ENCODE measurements around the gene ATF6. TPM values are rescaled to one million over a fixed set of nuclear protein-coding genes. Genes with fewer than 3 reads are reported as not detected.

ATF6 gene
- polyA plus RNA-seq, 2 donors: 2.5 to 6.5 TPM

- H3K27ac ChIP-seq (ENCODE audit: low read depth in 2 of 2, low read length in 1 of 2): no peak overlapping the region
- no peaks in the 10 kb centered on the region for H3K4me1 ChIP-seq (ENCODE audit: control insufficient read depth in 2 of 2, insufficient read depth in 2 of 2, low read length in 1 of 2)
- H3K36me3 ChIP-seq (ENCODE audit: control insufficient read depth in 2 of 2, insufficient read depth in 2 of 2, low read length in 1 of 2): peaks cover 0 to 3% of the 10 kb centered on the region in 2 donors
- H3K4me3 ChIP-seq (ENCODE audit: low read depth in 1 of 2, low read length in 2 of 2): no peak overlapping the region
- H3K9me3 ChIP-seq (ENCODE audit: control insufficient read depth in 2 of 2, insufficient read depth in 1 of 2, low read depth in 1 of 2, low read length in 1 of 2): no peaks in the 10 kb centered on the region
- WGBS, 2 donors: 91 to 94% methylated on average over 1 of the region's 1 CpG
- no peaks in the 10 kb centered on the region for H3K27me3 ChIP-seq (ENCODE audit: control insufficient read depth in 1 of 2, insufficient read depth in 2 of 2, low read length in 2 of 2)
Measured at GRCh38 chr1:161935264-161935663, 169.1 kb downstream of the ATF6 start.

- 57 to 67% methylated on average over 2 of the region's 2 CpGs for WGBS, 2 donors
Measured at GRCh38 chr1:161936786-161937185, 170.7 kb downstream of the ATF6 start.

GRCh38 chr1:161940866-161941591 is 174.9 kb downstream of the ATF6 start:
- Histone ChIP-seq H3K27me3 (ENCODE audit: control insufficient read depth in 1 of 2, insufficient read depth in 2 of 2, low read length in 2 of 2) (no peaks in the 10 kb centered on the region), H3K9me3 (ENCODE audit: control insufficient read depth in 2 of 2, insufficient read depth in 1 of 2, low read depth in 1 of 2, low read length in 1 of 2) (no peaks in the 10 kb centered on the region), H3K36me3 (ENCODE audit: control insufficient read depth in 2 of 2, insufficient read depth in 2 of 2, low read length in 1 of 2) (peaks cover 0 to 3% of the 10 kb centered on the region in 2 donors), H3K4me3 (ENCODE audit: low read depth in 1 of 2, low read length in 2 of 2) (no peak overlapping the region), H3K27ac (ENCODE audit: low read depth in 2 of 2, low read length in 1 of 2) (no peak overlapping the region), H3K4me1 (ENCODE audit: control insufficient read depth in 2 of 2, insufficient read depth in 2 of 2, low read length in 1 of 2) (peaks cover 0 to 2% of the 10 kb centered on the region in 2 donors)
- 69 to 79% methylated on average over 3 of the region's 3 CpGs for WGBS, 2 donors

More at GRCh38 chr1:161936786-161937185, 170.7 kb downstream of the ATF6 start:
- Histone ChIP-seq H3K27me3 (ENCODE audit: control insufficient read depth in 1 of 2, insufficient read depth in 2 of 2, low read length in 2 of 2) (no peaks in the 10 kb centered on the region), H3K4me1 (ENCODE audit: control insufficient read depth in 2 of 2, insufficient read depth in 2 of 2, low read length in 1 of 2) (no peaks in the 10 kb centered on the region), H3K36me3 (ENCODE audit: control insufficient read depth in 2 of 2, insufficient read depth in 2 of 2, low read length in 1 of 2) (peaks cover 0 to 3% of the 10 kb centered on the region in 2 donors), H3K9me3 (ENCODE audit: control insufficient read depth in 2 of 2, insufficient read depth in 1 of 2, low read depth in 1 of 2, low read length in 1 of 2) (no peaks in the 10 kb centered on the region), H3K4me3 (ENCODE audit: low read depth in 1 of 2, low read length in 2 of 2) (no peak overlapping the region), H3K27ac (ENCODE audit: low read depth in 2 of 2, low read length in 1 of 2) (no peak overlapping the region)

GRCh38 chr1:161941726-161942436 is 175.8 kb downstream of the ATF6 start:
- Histone ChIP-seq H3K4me1 (ENCODE audit: control insufficient read depth in 2 of 2, insufficient read depth in 2 of 2, low read length in 1 of 2) (peaks cover 0 to 2% of the 10 kb centered on the region in 2 donors), H3K9me3 (ENCODE audit: control insufficient read depth in 2 of 2, insufficient read depth in 1 of 2, low read depth in 1 of 2, low read length in 1 of 2) (no peaks in the 10 kb centered on the region), H3K4me3 (ENCODE audit: low read depth in 1 of 2, low read length in 2 of 2) (no peak overlapping the region), H3K27me3 (ENCODE audit: control insufficient read depth in 1 of 2, insufficient read depth in 2 of 2, low read length in 2 of 2) (no peaks in the 10 kb centered on the region), H3K27ac (ENCODE audit: low read depth in 2 of 2, low read length in 1 of 2) (no peak overlapping the region), H3K36me3 (ENCODE audit: control insufficient read depth in 2 of 2, insufficient read depth in 2 of 2, low read length in 1 of 2) (peaks cover 0 to 3% of the 10 kb centered on the region in 2 donors)
- WGBS, 2 donors: 83 to 86% methylated on average over 8 of the region's 8 CpGs

GRCh38 chr1:161943737-161944136 is 177.6 kb downstream of the ATF6 start:
- H3K27me3 ChIP-seq (ENCODE audit: control insufficient read depth in 1 of 2, insufficient read depth in 2 of 2, low read length in 2 of 2): no peaks in the 10 kb centered on the region

GRCh38 chr1:161944381-161944780 is 178.3 kb downstream of the ATF6 start:
- H3K27ac ChIP-seq (ENCODE audit: low read depth in 2 of 2, low read length in 1 of 2): no peak overlapping the region
- H3K4me3 ChIP-seq (ENCODE audit: low read depth in 1 of 2, low read length in 2 of 2): no peak overlapping the region
- H3K36me3 ChIP-seq (ENCODE audit: control insufficient read depth in 2 of 2, insufficient read depth in 2 of 2, low read length in 1 of 2): no peaks in the 10 kb centered on the region
- no peaks in the 10 kb centered on the region for H3K9me3 ChIP-seq (ENCODE audit: control insufficient read depth in 2 of 2, insufficient read depth in 1 of 2, low read depth in 1 of 2, low read length in 1 of 2)
- peaks cover 0 to 2% of the 10 kb centered on the region in 2 donors for H3K4me1 ChIP-seq (ENCODE audit: control insufficient read depth in 2 of 2, insufficient read depth in 2 of 2, low read length in 1 of 2)
- 87 to 90% methylated on average over 2 of the region's 2 CpGs for WGBS, 2 donors
- no peaks in the 10 kb centered on the region for H3K27me3 ChIP-seq (ENCODE audit: control insufficient read depth in 1 of 2, insufficient read depth in 2 of 2, low read length in 2 of 2)

More at GRCh38 chr1:161943737-161944136, 177.6 kb downstream of the ATF6 start:
- WGBS, 2 donors: 82 to 83% methylated on average over 1 of the region's 1 CpG
- Histone ChIP-seq H3K9me3 (ENCODE audit: control insufficient read depth in 2 of 2, insufficient read depth in 1 of 2, low read depth in 1 of 2, low read length in 1 of 2) (no peaks in the 10 kb centered on the region), H3K4me1 (ENCODE audit: control insufficient read depth in 2 of 2, insufficient read depth in 2 of 2, low read length in 1 of 2) (peaks cover 0 to 2% of the 10 kb centered on the region in 2 donors), H3K27ac (ENCODE audit: low read depth in 2 of 2, low read length in 1 of 2) (no peak overlapping the region), H3K36me3 (ENCODE audit: control insufficient read depth in 2 of 2, insufficient read depth in 2 of 2, low read length in 1 of 2) (no peaks in the 10 kb centered on the region), H3K4me3 (ENCODE audit: low read depth in 1 of 2, low read length in 2 of 2) (no peak overlapping the region)

GRCh38 chr1:161945306-161946060 is 179.4 kb downstream of the ATF6 start:
- Histone ChIP-seq H3K27me3 (ENCODE audit: control insufficient read depth in 1 of 2, insufficient read depth in 2 of 2, low read length in 2 of 2) (no peaks in the 10 kb centered on the region), H3K4me1 (ENCODE audit: control insufficient read depth in 2 of 2, insufficient read depth in 2 of 2, low read length in 1 of 2) (peaks cover 0 to 2% of the 10 kb centered on the region in 2 donors), H3K27ac (ENCODE audit: low read depth in 2 of 2, low read length in 1 of 2) (no peak overlapping the region), H3K36me3 (ENCODE audit: control insufficient read depth in 2 of 2, insufficient read depth in 2 of 2, low read length in 1 of 2) (no peaks in the 10 kb centered on the region), H3K4me3 (ENCODE audit: low read depth in 1 of 2, low read length in 2 of 2) (no peak overlapping the region), H3K9me3 (ENCODE audit: control insufficient read depth in 2 of 2, insufficient read depth in 1 of 2, low read depth in 1 of 2, low read length in 1 of 2) (no peaks in the 10 kb centered on the region)
- 81 to 90% methylated on average over 3 of the region's 3 CpGs for WGBS, 2 donors

- no peak overlapping the region for H3K27ac ChIP-seq (ENCODE audit: low read depth in 2 of 2, low read length in 1 of 2)
- H3K4me3 ChIP-seq (ENCODE audit: low read depth in 1 of 2, low read length in 2 of 2): no peak overlapping the region
- H3K27me3 ChIP-seq (ENCODE audit: control insufficient read depth in 1 of 2, insufficient read depth in 2 of 2, low read length in 2 of 2): no peaks in the 10 kb centered on the region
- 89 to 90% methylated on average over 5 of the region's 5 CpGs for WGBS, 2 donors
- no peaks in the 10 kb centered on the region for H3K9me3 ChIP-seq (ENCODE audit: control insufficient read depth in 2 of 2, insufficient read depth in 1 of 2, low read depth in 1 of 2, low read length in 1 of 2)
- H3K4me1 ChIP-seq (ENCODE audit: control insufficient read depth in 2 of 2, insufficient read depth in 2 of 2, low read length in 1 of 2): peaks cover 0 to 2% of the 10 kb centered on the region in 2 donors
- no peaks in the 10 kb centered on the region for H3K36me3 ChIP-seq (ENCODE audit: control insufficient read depth in 2 of 2, insufficient read depth in 2 of 2, low read length in 1 of 2)
Measured at GRCh38 chr1:161946071-161946987, 180.2 kb downstream of the ATF6 start.

GRCh38 chr1:161948435-161948834 is 182.3 kb downstream of the ATF6 start:
- H3K9me3 ChIP-seq (ENCODE audit: control insufficient read depth in 2 of 2, insufficient read depth in 1 of 2, low read depth in 1 of 2, low read length in 1 of 2): no peaks in the 10 kb centered on the region
- H3K4me3 ChIP-seq (ENCODE audit: low read depth in 1 of 2, low read length in 2 of 2): no peak overlapping the region
- no peaks in the 10 kb centered on the region for H3K27me3 ChIP-seq (ENCODE audit: control insufficient read depth in 1 of 2, insufficient read depth in 2 of 2, low read length in 2 of 2)
- no peak overlapping the region for H3K27ac ChIP-seq (ENCODE audit: low read depth in 2 of 2, low read length in 1 of 2)
- WGBS, 2 donors: 60 to 61% methylated on average over 4 of the region's 4 CpGs
- no peaks in the 10 kb centered on the region for H3K36me3 ChIP-seq (ENCODE audit: control insufficient read depth in 2 of 2, insufficient read depth in 2 of 2, low read length in 1 of 2)
- peaks cover 0 to 2% of the 10 kb centered on the region in 2 donors for H3K4me1 ChIP-seq (ENCODE audit: control insufficient read depth in 2 of 2, insufficient read depth in 2 of 2, low read length in 1 of 2)
